CMK (cell line): ENCODE data around the gene C3orf33.

Experiments used
- DNase-seq: peaks from one replicate; pipeline ENCODE4 v3.0.0-alpha.2; 2010; ENCODE audit warnings: low read depth

C3orf33 gene

DNA sequence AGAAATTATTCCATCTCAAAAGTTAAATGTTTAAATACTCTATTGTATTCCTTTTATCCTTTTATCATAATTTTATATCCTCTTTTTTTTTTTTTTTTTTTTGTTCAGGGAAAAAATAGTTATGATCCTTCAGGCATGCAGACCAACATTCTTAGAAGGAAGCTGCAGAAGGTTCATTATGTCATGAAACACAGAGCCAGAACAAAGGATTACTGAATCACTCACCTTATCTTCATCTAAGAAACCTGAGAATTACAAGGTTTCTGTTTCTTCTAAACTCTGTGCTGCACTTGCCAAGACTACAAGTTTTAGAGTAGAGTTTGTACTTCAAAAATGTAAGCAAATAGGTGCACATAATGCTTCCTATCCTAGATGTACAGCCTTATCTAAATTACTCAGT is 64.5 kb downstream of the C3orf33 start:
- no peak for DNase-seq

DNA sequence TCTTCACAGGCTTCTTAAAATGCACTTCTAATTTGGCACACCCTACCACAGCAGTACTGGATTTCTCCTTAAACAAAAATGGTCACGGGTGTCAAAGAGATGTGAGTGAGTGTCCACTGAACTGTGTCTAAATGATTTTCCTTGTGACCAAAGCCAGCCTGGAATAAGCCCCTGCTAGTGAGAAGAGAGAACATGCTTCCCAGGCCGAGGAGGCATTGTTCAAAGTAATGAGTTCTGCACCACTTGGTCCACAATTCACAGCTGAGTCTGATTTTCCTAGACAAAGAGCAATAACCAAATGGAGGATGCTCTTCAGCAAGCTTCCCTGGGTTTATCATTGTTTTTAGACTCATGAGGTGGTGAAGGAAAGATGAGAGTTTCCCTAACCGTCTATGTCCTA is 65.0 kb downstream of the C3orf33 start:
- no peak for DNase-seq

DNA sequence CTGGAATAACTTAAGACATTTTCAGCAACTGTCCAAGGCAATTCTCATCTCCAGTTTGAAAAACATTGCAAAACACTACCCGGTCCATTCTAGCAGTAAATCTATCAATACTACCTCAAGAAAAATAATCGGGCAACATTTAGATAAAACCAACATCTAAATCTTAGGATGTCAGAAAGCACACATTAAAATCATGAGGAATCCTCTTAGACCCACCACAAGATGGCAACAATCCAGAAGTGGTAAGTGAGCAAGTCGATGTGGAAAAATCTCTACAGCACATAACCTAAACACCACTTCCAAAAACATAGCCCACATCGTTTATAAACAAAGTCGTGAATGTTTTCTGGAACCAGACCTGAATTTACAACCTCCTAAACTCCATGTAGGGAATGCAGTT is 66.9 kb downstream of the C3orf33 start:
- no peak for DNase-seq

DNA sequence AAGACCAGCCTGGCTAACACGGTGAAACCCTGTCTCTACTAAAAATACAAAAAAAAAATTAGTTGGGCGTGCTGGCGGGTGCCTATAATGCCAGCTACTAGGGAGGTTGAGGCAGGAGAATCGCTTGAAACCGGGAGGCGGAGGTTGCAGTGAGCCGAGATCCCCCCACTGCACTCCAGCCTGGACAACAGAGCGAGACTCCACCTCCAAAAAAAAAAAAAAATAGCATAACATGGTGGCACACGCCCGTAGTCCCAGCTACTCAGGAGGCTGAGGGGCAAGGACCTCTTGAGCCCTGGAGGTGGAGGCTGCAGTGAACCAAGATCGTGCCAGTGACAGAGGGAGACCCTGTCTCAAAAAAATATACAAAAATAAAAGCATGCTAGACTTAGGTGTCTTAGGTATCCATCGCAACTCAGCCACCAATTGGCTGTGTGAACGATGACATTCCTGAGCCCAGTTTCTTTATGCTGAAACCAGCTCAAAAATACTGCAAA is 67.5 kb downstream of the C3orf33 start:
- DNase-seq, result no peak

DNA sequence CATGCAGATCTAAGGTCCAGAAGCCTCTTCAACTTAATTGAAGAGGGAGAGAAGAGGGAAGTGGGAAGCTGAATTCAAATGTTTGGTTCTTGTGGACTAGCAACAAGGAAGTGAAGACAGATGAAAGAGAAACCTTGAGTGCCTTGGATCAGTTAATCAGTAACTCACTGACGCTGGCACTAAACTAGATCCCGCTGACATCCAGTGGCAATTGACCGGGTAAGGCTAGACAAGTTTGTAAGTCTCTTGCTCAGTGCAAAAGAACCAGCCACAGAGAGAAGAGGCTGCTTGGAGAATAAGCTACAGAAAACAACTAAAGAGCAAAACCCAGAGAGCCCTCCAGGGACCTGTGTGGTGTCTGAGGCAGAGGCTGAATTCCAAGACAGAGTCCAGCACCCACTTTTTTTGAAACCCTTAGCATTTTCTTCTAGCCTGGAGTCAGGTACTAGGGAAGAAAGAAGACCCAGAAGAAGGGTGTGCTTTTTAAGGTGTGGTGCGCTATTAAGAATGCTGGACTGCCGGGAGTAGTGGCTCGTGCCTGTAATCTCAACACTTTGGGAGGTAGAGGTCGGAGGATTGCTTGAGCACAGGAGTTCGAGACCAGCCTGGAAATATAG is 68.1 kb downstream of the C3orf33 start:
- DNase-seq, result no peak

DNA sequence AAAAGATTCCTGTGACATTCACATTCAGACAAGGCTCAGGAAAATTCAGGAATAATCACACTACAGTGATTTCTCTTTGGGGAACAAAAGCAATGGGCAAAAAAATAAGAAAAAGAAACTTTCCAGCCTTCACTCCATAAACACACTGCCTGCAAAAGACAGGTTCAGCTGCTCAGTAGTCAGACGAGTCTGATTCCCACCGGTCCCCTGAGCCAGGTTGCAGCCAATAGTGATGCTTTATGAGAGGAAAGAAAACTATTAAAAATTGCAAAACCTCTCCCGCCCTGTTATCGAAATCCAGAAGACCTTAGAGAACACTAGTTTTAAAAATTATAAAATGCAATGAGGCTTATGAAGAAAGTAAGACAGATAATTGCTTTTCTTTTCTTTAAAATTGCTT is 69.7 kb downstream of the C3orf33 start:
- DNase-seq, result no peak

GRCh38 chr3:155730843-155731242 is 75.2 kb downstream of the C3orf33 start:
- no peak for DNase-seq

GRCh38 chr3:155727836-155728235 is 78.2 kb downstream of the C3orf33 start:
- DNase-seq, result no peak

DNA sequence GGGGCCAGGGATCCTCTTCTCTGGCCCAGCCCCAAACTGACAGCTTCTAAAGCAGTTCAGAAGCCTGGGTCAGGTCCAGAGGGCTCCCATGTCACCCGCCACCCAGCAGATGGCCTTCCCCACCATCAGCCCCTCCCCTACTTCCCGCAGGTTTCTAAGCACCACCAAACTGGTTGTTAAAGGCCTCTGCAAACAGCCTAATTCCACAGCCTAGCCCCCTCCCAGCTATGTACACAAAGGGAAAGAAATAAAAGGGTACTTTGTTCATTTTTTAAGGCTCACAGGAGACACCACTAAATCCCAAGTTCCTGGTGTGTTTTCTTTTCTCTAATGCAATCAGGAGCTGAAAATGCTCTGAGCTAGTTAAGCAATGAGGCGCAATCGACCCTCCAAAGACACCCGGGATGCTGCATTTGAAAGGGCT is 91.8 kb downstream of the C3orf33 start:
- DNase-seq, result no peak
